ENCODE data around the gene KDF1.

GRCh38 chr1:26922431-26922729 lies 37.9 kb downstream of the KDF1 start:
- TF ChIP-seq EP300 (IDR thresholded peaks at IDR 0.05): no peak
- TF ChIP-seq, protein P1, sequence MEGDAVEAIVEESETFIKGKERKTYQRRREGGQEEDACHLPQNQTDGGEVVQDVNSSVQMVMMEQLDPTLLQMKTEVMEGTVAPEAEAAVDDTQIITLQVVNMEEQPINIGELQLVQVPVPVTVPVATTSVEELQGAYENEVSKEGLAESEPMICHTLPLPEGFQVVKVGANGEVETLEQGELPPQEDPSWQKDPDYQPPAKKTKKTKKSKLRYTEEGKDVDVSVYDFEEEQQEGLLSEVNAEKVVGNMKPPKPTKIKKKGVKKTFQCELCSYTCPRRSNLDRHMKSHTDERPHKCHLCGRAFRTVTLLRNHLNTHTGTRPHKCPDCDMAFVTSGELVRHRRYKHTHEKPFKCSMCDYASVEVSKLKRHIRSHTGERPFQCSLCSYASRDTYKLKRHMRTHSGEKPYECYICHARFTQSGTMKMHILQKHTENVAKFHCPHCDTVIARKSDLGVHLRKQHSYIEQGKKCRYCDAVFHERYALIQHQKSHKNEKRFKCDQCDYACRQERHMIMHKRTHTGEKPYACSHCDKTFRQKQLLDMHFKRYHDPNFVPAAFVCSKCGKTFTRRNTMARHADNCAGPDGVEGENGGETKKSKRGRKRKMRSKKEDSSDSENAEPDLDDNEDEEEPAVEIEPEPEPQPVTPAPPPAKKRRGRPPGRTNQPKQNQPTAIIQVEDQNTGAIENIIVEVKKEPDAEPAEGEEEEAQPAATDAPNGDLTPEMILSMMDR (IDR thresholded peaks at IDR 0.05): no peak

All from stomach (tissue), 4 donors.